Suprapubic skin (tissue), 4 donors: Measurements from ENCODE around the gene TMC3. TPM values are rescaled to one million over a fixed set of nuclear protein-coding genes. Genes with fewer than 3 reads are reported as not detected.
A peak's percentile ranks its signal among the peaks of the same experiment; 100 is the strongest.

ENCODE experiments used
- DNase-seq, 2 donors: peaks; one replicate each; pipeline ENCODE4 v3.0.0-alpha.2; 2019; ENCODE audit warnings: low spot score in 2 of 2
- H3K27ac ChIP-seq: fragments of 200-600 bp; sonication (generic); one replicate; pipeline ENCODE4 v1.5.1; 2019
- H3K27me3 ChIP-seq: fragments of 200-600 bp; sonication (generic); one replicate; pipeline ENCODE4 v1.5.1; 2019
- H3K36me3 ChIP-seq: fragments of 200-600 bp; sonication (generic); one replicate; pipeline ENCODE4 v1.5.1; 2019
- H3K4me1 ChIP-seq: fragments of 200-600 bp; sonication (generic); one replicate; pipeline ENCODE4 v1.5.1; 2019
- H3K4me3 ChIP-seq: fragments of 200-600 bp; sonication (generic); one replicate; pipeline ENCODE4 v1.5.1; 2019; ENCODE audit warnings: mild to moderate bottlenecking
- H3K9me3 ChIP-seq: fragments of 200-600 bp; sonication (generic); one replicate; pipeline ENCODE4 v1.5.1; 2019
- EP300 ChIP-seq: sonication (generic); formaldehyde crosslinking; IDR thresholded peaks from one replicate; pipeline ENCODE4 v1.6.1; 2017; ENCODE audit warnings: antibody characterized with exemption
- POLR2A ChIP-seq, 2 donors: fragments of 450-650 bp; IDR thresholded peaks; one replicate each; pipeline ENCODE4 v1.6.1; 2017; ENCODE audit warnings: antibody characterized with exemption in 2 of 2, mild to moderate bottlenecking in 2 of 2, moderate library complexity in 2 of 2
- POLR2AphosphoS5 ChIP-seq, 3 donors: sonication (generic); formaldehyde crosslinking; IDR thresholded peaks; one replicate each; pipeline ENCODE4 v1.6.1; 2017; ENCODE audit warnings: antibody characterized with exemption in 3 of 3
- WGBS: methylation state at CpG from one replicate; pipeline ENCODE4 v1.1.5; 2018; 5-methylcytosine and 5-hydroxymethylcytosine counted together
- total RNA-seq, 4 donors: library from RNA; depleted of rRNA; stranded (reverse); fragments of >200 nt; gene quantifications; one replicate each; pipeline ENCODE4 v1.1.0, GENCODE V29; 2016
- TF ChIP-seq, protein P1 (sequence below), 2 donors: fragments of 200-600 bp in 1 of 2; fragments of 450-650 bp in 1 of 2; sonication (generic) in 1 of 2; IDR thresholded peaks; one replicate each; pipeline ENCODE4 v1.5.1; 2016 to 2019; ENCODE audit warnings: antibody characterized with exemption in 2 of 2, mild to moderate bottlenecking in 1 of 2, moderate library complexity in 1 of 2

The TMC3 gene
- total RNA-seq, 4 donors from 2014 or later: 0.16 TPM; not detected in 3

DNA sequence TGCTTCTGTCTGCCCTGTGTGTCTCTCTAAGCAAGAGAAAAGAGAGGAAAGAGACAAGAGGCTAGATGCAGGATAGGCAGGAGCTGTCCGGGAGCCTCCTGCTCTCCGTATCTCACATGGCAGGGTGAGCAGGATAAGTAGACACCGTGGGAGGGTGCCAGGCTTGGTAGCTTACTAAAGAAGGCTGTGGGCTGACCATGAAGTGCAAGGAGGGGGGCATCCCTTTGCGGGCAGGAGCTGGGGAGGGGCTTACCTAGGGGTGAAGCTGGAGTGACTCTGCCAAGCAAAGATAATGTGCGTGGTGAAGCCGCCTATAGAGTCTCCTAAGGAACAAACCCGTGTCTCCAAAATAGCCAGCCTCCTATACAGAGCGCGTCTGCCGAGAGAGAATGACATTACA, 33.7 kb upstream of the TMC3 start:
- H3K27me3 ChIP-seq: no peaks in the 10 kb centered on the region
- H3K27ac ChIP-seq: no peak overlapping the region
- 74% methylated on average over 10 of the region's 10 CpGs for WGBS
- TF ChIP-seq, protein P1, sequence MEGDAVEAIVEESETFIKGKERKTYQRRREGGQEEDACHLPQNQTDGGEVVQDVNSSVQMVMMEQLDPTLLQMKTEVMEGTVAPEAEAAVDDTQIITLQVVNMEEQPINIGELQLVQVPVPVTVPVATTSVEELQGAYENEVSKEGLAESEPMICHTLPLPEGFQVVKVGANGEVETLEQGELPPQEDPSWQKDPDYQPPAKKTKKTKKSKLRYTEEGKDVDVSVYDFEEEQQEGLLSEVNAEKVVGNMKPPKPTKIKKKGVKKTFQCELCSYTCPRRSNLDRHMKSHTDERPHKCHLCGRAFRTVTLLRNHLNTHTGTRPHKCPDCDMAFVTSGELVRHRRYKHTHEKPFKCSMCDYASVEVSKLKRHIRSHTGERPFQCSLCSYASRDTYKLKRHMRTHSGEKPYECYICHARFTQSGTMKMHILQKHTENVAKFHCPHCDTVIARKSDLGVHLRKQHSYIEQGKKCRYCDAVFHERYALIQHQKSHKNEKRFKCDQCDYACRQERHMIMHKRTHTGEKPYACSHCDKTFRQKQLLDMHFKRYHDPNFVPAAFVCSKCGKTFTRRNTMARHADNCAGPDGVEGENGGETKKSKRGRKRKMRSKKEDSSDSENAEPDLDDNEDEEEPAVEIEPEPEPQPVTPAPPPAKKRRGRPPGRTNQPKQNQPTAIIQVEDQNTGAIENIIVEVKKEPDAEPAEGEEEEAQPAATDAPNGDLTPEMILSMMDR (IDR thresholded peaks at IDR 0.05): no peak
- no peak for TF ChIP-seq POLR2A (IDR thresholded peaks at IDR 0.05)
- no peak for TF ChIP-seq EP300
- no peak for TF ChIP-seq POLR2AphosphoS5 (IDR thresholded peaks at IDR 0.05)
- no peaks in the 10 kb centered on the region for H3K36me3 ChIP-seq
- DNase-seq: no peak
- H3K4me1 ChIP-seq: peaks cover 15% of the 10 kb centered on the region
- no peaks in the 10 kb centered on the region for H3K9me3 ChIP-seq
- no peak overlapping the region for H3K4me3 ChIP-seq

DNA sequence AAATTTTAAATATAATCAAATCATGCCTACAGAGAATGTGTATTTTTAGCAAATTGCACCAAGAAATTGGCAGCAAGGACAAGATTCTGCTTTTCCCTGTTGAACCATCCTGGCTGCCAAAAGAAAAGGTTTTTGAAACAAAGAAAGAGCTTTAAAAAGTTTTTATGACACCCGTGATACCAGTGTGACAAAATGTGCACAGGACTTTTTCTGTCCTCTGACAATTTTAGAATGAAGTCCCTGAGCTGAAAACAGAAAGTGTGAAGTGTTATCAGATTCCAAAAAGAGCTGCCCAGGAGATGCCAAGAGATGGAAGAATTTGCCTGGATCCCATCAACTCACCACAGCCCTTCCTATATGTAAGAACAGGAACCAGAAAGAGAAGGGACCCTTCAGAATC, 33.2 kb upstream of the TMC3 start:
- Histone ChIP-seq H3K4me3 (no peak overlapping the region), H3K27ac (no peak overlapping the region), H3K9me3 (no peaks in the 10 kb centered on the region), H3K36me3 (no peaks in the 10 kb centered on the region), H3K27me3 (no peaks in the 10 kb centered on the region), H3K4me1 (peaks cover 15% of the 10 kb centered on the region)
- TF ChIP-seq, protein P1 (IDR thresholded peaks at IDR 0.05): no peak
- TF ChIP-seq POLR2A (IDR thresholded peaks at IDR 0.05): no peak
- TF ChIP-seq POLR2AphosphoS5 (IDR thresholded peaks at IDR 0.05): no peak
- no peak for TF ChIP-seq EP300
- no peak for DNase-seq
- 38% methylated on average over 1 of the region's 1 CpG for WGBS

DNA sequence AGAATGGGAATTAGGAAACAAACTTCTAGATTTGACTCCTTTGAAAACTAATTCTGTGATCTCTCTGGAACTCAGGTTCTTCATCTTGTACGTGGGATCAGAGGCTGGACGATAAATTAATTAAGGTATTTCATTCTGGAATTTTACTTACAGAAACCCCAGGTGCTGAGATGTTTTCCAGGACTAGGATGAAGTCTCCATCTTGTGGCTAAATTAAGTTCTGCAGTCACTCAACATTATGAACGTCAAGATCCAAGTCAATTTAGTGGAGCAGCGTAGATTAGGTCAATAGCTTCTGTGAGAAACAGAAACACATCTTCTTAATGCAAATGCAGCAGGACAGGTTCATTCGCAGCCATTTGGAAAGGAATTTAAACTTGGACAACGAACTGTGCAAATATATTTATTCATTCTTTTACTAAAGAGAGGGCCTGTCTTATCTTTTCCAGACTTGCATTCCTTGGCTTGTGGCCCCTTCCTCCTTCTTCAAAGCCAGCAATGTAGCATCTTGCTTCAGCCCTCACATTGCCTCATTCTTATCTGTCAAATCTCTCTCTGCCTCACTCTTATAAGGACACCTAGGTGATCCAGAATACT, 26.7 kb upstream of the TMC3 start:
- DNase-seq: no peak
- Histone ChIP-seq H3K9me3 (no peaks in the 10 kb centered on the region), H3K36me3 (no peaks in the 10 kb centered on the region), H3K4me3 (no peak overlapping the region), H3K27me3 (no peaks in the 10 kb centered on the region), H3K27ac (no peak overlapping the region), H3K4me1 (peaks cover 4% of the 10 kb centered on the region)
- WGBS: 24% methylated on average over 6 of the region's 6 CpGs
- TF ChIP-seq POLR2AphosphoS5 (IDR thresholded peaks at IDR 0.05): no peak
- TF ChIP-seq, protein P1 (IDR thresholded peaks at IDR 0.05): peak; percentile 66 to 67

DNA sequence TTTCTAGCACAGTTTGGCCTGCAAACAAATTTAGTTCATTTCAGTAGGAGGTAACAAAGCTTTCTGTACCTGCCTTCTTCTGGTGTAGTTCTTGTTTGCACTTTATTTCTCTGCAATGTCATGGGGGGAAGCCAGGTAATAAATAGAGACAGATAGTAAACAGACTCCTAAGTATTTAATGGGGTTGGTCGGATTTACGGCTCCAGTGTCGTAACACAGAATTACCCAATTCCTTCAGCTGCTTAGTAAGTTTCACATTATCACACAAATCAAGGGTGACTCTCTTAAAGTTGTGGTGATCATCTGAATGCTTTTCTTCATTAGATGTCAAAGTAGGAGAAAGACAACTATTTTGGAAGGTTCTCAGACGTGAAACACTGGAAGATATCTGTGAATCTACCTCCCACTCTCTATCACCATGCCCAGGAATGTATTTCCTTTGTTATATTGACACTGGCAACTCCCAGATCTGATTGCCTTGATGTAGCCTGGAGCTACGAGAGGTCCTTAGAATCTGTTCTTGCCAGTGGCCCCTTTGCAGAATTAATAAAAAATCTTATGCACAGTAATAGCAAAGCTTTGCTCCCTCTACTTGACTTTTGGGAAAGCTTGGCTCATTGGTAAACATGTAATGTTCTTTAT, 25.0 kb upstream of the TMC3 start:
- no peak for DNase-seq
- TF ChIP-seq, protein P1 (IDR thresholded peaks at IDR 0.05): no peak
- TF ChIP-seq POLR2A (IDR thresholded peaks at IDR 0.05): no peak
- TF ChIP-seq POLR2AphosphoS5 (IDR thresholded peaks at IDR 0.05): no peak
- no peak for TF ChIP-seq EP300
- H3K27ac ChIP-seq: no peak overlapping the region
- H3K4me3 ChIP-seq: no peak overlapping the region
- no peaks in the 10 kb centered on the region for H3K27me3 ChIP-seq
- peaks cover 4% of the 10 kb centered on the region for H3K4me1 ChIP-seq
- H3K9me3 ChIP-seq: no peaks in the 10 kb centered on the region
- 60% methylated on average over 5 of the region's 5 CpGs for WGBS
- no peaks in the 10 kb centered on the region for H3K36me3 ChIP-seq

DNA sequence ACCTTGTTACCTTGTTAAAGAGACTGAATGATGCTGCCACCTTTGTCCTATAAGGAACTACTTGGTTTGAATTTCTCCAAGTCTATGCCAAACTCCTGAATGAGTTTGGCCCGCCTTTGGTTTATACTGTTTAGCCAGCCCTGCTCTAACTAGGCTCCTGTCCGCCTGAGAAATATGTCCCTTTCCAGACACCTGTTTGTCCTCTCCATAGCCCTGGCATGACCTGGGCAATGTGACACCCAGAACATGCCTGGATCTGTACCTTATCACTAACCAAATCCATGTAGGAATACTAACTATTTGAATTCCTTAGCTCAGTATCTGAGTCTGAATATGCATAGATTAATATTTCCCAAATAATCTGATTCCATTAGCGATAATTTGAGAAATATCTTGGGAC, 24.4 kb upstream of the TMC3 start:
- Histone ChIP-seq H3K4me3 (no peak overlapping the region), H3K36me3 (no peaks in the 10 kb centered on the region), H3K27ac (no peak overlapping the region), H3K4me1 (peaks cover 4% of the 10 kb centered on the region), H3K27me3 (no peaks in the 10 kb centered on the region), H3K9me3 (no peaks in the 10 kb centered on the region)
- no peak for DNase-seq
- TF ChIP-seq POLR2A (IDR thresholded peaks at IDR 0.05): no peak
- TF ChIP-seq, protein P1 (IDR thresholded peaks at IDR 0.05): no peak
- TF ChIP-seq EP300: no peak
- no peak for TF ChIP-seq POLR2AphosphoS5 (IDR thresholded peaks at IDR 0.05)
- 85% methylated on average over 3 of the region's 3 CpGs for WGBS
